HepG2 (cell line): ENCODE results near the gene LTBR. TPM values are rescaled to one million over a fixed set of nuclear protein-coding genes. Genes with fewer than 3 reads are reported as not detected.
A peak's percentile ranks its signal among the peaks of the same experiment; 100 is the strongest.

Source experiments
- ARNT ChIP-seq: fragments of 450-650 bp; IDR thresholded peaks from 2 replicates; pipeline ENCODE4 v1.6.1; 2017
- EP300 ChIP-seq, 3 experiments: sonication (generic) in 1 of 3; formaldehyde crosslinking in 1 of 3; IDR thresholded peaks; 2 replicates each; pipeline versions ENCODE4 v1.5.1 to v1.6.1; 2011 to 2020; ENCODE audit warnings: low read depth in 2 of 3, low read length in 2 of 3, borderline replicate concordance in 1 of 3, improper control_type of control experiment in 1 of 3, mild to moderate bottlenecking in 1 of 3, missing genetic modification reagents in 1 of 3, moderate library complexity in 1 of 3
- ERF ChIP-seq: IDR thresholded peaks from 2 replicates; pipeline ENCODE4 v1.6.1; 2018; ENCODE audit warnings: missing biosample characterization, missing genetic modification reagents
- NFIC ChIP-seq: IDR thresholded peaks from 2 replicates; pipeline ENCODE4 v1.6.1; 2012; ENCODE audit warnings: mild to moderate bottlenecking, low read length, inconsistent platforms
- TRIM22 ChIP-seq: fragments of 450-650 bp; IDR thresholded peaks from 2 replicates; pipeline ENCODE4 v1.6.1; 2017
- XBP1 ChIP-seq: sonication (generic); formaldehyde crosslinking; IDR thresholded peaks from 2 replicates; pipeline ENCODE4 v1.5.0; 2020; ENCODE audit warnings: missing genetic modification reagents
- ZMYM2 ChIP-seq: sonication (generic); formaldehyde crosslinking; IDR thresholded peaks from 2 replicates; pipeline ENCODE4 v1.8.0; 2022; ENCODE audit warnings: mild to moderate bottlenecking, missing genetic modification reagents
- ZNF274 ChIP-seq: sonication (generic); formaldehyde crosslinking; IDR thresholded peaks from 2 replicates; pipeline ENCODE4 v1.5.1; 2020; ENCODE audit warnings: mild to moderate bottlenecking, missing genetic modification reagents
- ZNF432 ChIP-seq: sonication (generic); formaldehyde crosslinking; IDR thresholded peaks from 2 replicates; pipeline ENCODE4 v1.5.0; 2020; ENCODE audit warnings: missing genetic modification reagents, mild to moderate bottlenecking, borderline replicate concordance
- ZNF589 ChIP-seq: sonication (generic); formaldehyde crosslinking; conservative IDR thresholded peaks from 2 replicates; pipeline ENCODE4 v1.8.0; 2022; ENCODE audit warnings: mild to moderate bottlenecking, moderate library complexity, missing genetic modification reagents
- ZNF614 ChIP-seq: IDR thresholded peaks from 2 replicates; pipeline ENCODE4 v1.6.1; 2018; ENCODE audit warnings: missing biosample characterization, missing genetic modification reagents, inconsistent platforms, borderline replicate concordance
- polyA plus RNA-seq, 8 experiments: library from polyadenylated mRNA; depleted of rRNA in 3 of 8; stranded (reverse) in 7 of 8; unstranded in 1 of 8; fragments of >200 nt; fragmentation: Illumina TruSeq in 4 of 8; extraction: Trizol in 4 of 8; gene quantifications; 2 replicates each; pipeline versions ENCODE4 v1.2.1 to v1.2.3, GENCODE V29; 2011 to 2016; ENCODE audit warnings: low read depth in 4 of 8, missing spikeins in 1 of 8, mixed read lengths in 1 of 8; ENCODE audit not compliant: insufficient read depth in 1 of 8
- total RNA-seq, 5 experiments: library from RNA; depleted of rRNA; stranded (reverse); fragments of >200 nt; fragmentation: Illumina TruSeq; extraction: Trizol; gene quantifications; 2 replicates each; pipeline ENCODE4 v1.2.3, GENCODE V29; 2016; ENCODE audit warnings: low read depth in 1 of 5
- TF ChIP-seq, protein P1 (sequence below): IDR thresholded peaks from 2 replicates; pipeline ENCODE4 v1.4.0; 2020; ENCODE audit warnings: mild to moderate bottlenecking, missing genetic modification reagents
- TF ChIP-seq, protein P2 (sequence below): sonication (generic); formaldehyde crosslinking; IDR thresholded peaks from 2 replicates; pipeline ENCODE4 v1.4.0; 2020; ENCODE audit warnings: mild to moderate bottlenecking, missing genetic modification reagents
- TF ChIP-seq, protein P3 (sequence below): sonication (generic); formaldehyde crosslinking; IDR thresholded peaks from 2 replicates; pipeline ENCODE4 v1.8.0; 2022; ENCODE audit warnings: mild to moderate bottlenecking, missing genetic modification reagents, borderline replicate concordance

The LTBR gene
- total and polyA plus RNA-seq, 2 of the 13 experiments (the other 11 are each of a cell fraction or from before 2014, with no cell fraction given) = 31.4 to 34.8 TPM

- TF ChIP-seq, protein P1, sequence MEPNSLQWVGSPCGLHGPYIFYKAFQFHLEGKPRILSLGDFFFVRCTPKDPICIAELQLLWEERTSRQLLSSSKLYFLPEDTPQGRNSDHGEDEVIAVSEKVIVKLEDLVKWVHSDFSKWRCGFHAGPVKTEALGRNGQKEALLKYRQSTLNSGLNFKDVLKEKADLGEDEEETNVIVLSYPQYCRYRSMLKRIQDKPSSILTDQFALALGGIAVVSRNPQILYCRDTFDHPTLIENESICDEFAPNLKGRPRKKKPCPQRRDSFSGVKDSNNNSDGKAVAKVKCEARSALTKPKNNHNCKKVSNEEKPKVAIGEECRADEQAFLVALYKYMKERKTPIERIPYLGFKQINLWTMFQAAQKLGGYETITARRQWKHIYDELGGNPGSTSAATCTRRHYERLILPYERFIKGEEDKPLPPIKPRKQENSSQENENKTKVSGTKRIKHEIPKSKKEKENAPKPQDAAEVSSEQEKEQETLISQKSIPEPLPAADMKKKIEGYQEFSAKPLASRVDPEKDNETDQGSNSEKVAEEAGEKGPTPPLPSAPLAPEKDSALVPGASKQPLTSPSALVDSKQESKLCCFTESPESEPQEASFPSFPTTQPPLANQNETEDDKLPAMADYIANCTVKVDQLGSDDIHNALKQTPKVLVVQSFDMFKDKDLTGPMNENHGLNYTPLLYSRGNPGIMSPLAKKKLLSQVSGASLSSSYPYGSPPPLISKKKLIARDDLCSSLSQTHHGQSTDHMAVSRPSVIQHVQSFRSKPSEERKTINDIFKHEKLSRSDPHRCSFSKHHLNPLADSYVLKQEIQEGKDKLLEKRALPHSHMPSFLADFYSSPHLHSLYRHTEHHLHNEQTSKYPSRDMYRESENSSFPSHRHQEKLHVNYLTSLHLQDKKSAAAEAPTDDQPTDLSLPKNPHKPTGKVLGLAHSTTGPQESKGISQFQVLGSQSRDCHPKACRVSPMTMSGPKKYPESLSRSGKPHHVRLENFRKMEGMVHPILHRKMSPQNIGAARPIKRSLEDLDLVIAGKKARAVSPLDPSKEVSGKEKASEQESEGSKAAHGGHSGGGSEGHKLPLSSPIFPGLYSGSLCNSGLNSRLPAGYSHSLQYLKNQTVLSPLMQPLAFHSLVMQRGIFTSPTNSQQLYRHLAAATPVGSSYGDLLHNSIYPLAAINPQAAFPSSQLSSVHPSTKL (CRISPR knock-in tag) = peak; percentile 66; the same call in 1 of the 2 replicates
- TF ChIP-seq TRIM22 = no peak
- no peak for TF ChIP-seq ZMYM2 (CRISPR knock-in tag)
- peak; percentile 51; the same call in 1 of the 2 replicates for TF ChIP-seq ERF (CRISPR knock-in tag)
- TF ChIP-seq, protein P2, sequence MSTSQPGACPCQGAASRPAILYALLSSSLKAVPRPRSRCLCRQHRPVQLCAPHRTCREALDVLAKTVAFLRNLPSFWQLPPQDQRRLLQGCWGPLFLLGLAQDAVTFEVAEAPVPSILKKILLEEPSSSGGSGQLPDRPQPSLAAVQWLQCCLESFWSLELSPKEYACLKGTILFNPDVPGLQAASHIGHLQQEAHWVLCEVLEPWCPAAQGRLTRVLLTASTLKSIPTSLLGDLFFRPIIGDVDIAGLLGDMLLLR (CRISPR knock-in tag) = no peak
- TF ChIP-seq XBP1 (CRISPR knock-in tag) = no peak
- TF ChIP-seq ZNF614 = peak; percentile 73; the same call in 1 of the 2 replicates
- TF ChIP-seq, protein P3, sequence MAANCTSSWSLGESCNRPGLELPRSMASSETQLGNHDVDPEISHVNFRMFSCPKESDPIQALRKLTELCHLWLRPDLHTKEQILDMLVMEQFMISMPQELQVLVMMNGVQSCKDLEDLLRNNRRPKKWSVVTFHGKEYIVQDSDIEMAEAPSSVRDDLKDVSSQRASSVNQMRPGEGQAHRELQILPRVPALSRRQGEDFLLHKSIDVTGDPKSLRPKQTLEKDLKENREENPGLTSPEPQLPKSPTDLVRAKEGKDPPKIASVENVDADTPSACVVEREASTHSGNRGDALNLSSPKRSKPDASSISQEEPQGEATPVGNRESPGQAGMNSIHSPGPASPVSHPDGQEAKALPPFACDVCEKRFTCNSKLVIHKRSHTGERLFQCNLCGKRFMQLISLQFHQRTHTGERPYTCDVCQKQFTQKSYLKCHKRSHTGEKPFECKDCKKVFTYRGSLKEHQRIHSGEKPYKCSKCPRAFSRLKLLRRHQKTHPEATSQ (CRISPR knock-in tag) = no peak
- TF ChIP-seq ZNF432 (CRISPR knock-in tag) = no peak
- no peak for TF ChIP-seq NFIC
- no peak for TF ChIP-seq ARNT
- no peak for TF ChIP-seq ZNF274
- TF ChIP-seq ZNF589 (CRISPR knock-in tag) = no peak
- peak in 1 of 2 experiments; percentile 71; a peak in 2 of 4 replicates for TF ChIP-seq EP300 (IDR thresholded peaks at IDR 0.05; ENCODE audit: low read depth in 2 of 2, low read length in 2 of 2)
- TF ChIP-seq EP300 (CRISPR knock-in tag; IDR thresholded peaks at IDR 0.05; ENCODE audit: borderline replicate concordance) = peak; percentile 12; the same call in 1 of the 2 replicates
Observed at GRCh38 chr12:6370994-6371754, 12.8 kb upstream of the LTBR start (continued).
